GM18861 (cell line): Measurements from ENCODE around the gene ERBB4.

Experiments
- ATAC-seq: cut with Tn5 transposase; IDR thresholded peaks from one replicate; pipeline ENCODE4 v1.9.1; 2021; ENCODE audit not compliant: unreplicated experiment

Gene ERBB4

DNA sequence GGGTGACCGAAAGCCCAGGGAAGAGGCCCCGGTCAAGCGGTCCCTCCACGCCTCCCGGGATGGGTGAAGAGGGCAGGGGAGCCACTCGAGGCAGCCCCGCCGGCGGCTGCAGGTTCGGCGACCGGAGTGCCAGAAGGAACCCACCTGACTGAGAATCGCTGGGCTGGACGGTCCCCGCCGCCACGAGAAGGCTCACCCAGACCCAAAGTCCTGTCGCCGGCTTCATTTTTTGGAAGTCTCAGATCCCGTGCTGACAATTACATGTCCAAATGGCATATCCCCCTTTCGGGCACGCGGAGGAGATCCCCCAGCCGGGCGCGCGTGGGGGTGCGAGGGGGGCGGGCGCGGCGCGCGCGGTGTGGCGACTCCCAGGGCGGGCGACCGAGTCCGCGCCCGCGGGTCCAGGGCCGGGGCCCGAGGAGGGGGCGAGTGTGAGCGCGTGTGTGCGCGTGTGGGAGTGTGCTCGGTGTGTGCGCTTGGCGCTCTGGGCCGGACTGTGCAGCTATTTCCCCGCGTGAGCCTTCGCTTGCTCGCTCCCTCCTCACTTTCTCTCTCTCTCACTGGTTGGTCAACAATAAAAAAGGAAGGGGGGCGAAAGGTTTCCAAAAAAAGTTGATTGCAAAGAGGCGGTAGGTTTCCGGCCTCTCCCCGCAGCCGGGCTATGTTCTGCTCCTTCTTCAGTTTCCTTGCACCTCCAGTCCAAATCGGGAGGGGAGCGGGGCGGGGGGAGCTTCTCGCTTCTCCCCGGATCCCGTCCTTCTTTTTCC lies at the start of gene ERBB4:
Gene ERBB4, minus strand, starts transcription at position 498 of the 767 bp plus-strand sequence. Its CDS starts 272 bp downstream, at position 226.
- no peak for ATAC-seq

DNA sequence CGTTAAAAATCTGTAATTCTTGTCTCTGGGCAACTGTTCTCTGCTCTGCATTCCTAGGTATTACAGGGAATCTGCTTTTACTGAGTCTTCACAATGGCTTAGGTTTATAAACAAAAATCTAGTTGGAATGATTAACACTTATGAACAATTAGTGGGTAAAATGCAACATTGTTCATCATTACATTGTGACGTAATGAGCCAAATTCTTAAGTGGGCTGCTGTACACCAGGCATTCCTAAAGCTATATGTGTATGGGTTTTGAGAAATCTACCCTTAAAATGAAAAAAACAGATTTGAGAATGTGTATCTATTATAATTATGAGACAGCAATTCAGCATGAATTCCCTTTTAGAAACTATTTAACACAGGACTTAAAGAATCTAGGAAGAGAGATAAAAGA lies 41.5 kb upstream of the ERBB4 start:
- ATAC-seq: no peak

DNA sequence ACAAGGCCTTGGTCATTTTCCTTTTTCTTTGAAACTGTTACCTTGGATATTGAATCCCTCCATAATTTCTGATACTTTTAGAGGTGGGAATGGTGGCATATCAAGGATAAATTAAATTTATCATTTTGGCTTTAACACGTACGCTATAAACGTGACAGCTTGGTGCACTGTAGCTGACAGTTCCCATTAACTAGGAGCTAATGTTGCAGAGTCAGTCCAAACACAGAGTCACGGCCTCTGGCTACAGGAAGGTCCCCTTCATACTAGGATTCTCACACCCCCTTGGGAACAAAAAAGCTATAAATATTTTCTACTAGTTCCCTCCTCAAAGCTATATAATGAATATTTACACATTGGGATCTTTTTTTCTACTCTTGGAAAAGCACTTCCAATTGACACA lies 17.7 kb upstream of the ERBB4 start:
- no peak for ATAC-seq

DNA sequence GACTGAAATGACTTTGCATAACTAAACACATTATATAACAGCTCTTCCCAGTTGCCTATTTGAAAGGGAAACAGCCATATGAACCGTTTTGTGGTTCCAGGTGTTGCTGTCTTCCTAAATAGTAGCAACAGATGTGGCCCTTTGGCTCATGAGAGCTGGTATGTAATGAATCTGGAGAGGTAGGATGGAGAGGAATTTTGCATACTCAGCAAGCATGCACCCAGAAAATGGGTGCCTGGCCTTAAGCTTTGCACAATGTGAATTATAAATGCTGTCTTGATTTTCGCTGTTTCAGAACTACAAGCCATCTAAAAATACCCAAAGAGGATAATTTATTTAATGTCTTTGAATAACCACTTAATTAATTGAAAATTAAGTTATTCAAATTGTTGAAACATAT lies 15.6 kb upstream of the ERBB4 start:
- no peak for ATAC-seq

DNA sequence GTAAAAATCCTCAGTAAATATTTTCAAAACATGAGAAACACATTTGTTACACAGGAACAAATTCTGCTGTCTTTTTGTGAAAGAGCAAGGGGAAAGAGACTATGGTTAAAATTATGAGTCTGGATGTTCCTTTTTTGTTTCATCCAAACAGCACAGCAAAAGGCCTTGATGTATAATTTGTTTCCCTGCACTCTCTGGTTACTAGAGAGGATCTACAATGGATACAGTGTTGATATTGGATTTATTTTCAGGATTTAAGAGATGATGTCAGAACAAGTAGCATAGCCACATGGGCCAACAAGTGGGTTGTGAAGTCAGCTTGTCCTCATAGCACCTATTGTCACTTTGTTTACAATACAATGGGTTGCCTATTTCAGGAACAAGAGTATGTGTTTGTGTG lies 11.3 kb upstream of the ERBB4 start:
- ATAC-seq: no peak

DNA sequence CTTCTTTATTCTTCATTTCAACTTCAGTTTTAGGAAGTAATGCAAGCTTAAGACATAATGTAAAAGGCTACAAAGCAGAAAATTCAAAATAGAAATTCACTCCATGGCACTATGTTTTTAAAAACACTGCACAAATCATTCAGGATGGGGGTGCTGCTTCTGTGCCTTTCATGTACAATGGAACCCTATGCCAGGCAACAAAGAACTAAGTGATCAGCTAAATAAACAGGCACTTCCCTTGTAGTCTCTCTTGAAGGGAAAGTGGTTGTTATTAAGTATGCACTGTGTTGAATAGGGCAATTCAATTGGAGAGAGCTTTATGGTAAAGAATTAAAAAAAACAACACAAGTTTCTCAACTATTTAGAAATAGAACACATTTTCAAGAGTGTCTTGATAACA lies 10.9 kb upstream of the ERBB4 start:
- ATAC-seq: no peak

DNA sequence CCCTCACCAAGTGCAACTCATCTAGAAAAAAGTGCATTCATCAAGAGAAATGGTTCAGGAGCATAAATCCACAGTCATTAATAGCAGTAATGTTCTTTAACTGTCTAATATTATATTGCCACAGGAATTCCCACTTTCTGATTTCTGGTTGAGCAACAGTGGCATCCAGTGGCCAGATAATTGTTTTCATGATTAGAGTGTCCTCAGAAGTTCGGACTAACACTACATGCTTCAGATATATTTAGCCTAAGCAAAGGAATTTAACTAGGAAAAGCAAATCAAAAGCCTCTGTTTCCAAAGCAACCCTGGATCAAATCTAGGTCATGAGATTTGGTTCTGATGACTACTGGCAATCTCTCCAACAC lies 9.8 kb upstream of the ERBB4 start:
- no peak for ATAC-seq

DNA sequence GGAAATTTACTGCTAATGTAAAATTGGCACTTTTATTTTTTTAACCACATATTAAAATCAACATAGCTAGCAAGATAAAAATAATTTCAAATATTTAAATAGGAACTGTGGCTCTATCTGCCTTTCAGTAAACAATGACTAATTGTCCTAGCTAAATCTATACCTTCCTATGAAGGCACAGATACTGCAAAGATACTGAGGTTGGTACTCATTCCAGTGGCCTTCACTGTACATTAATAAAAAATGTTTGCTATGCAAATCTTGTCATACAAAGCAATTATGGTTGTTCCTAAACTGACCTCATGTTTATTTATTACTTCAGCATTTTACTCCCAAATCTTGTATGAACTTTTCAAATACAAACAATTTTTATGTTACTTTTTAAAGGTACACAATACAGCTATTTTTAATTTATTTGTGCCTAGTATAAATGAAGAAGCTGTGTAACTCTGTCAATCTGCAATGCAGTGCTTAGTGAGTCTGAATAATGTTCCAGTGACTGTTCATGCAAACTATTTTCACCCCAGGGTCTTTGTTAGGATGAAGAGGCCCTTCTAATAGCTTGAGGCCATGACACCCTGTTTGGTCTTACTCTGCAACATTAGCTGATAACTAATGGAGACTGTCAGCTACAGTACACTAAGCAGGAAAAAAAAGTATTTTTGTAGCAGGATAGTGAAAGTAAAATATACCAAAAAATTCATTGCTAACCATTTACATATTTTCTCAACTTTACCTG lies 9.3 kb upstream of the ERBB4 start:
- ATAC-seq: no peak

DNA sequence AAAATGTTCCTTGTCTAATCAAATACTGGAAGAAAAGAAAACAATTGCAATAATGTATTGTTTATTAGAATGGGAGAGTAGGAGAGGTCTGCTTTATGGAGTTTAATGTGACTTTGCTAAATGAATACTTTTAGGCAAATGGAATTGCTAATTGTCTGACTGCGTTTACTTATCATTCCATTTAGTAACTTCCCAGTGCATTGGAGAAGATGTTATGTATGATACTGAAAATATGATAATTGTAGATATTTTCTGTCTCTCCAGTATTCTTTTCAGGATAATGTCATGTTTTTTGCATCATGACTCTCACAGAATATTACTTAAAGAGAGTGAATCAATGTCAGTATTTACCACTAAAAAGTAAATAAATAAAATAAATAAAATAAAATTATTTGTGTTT lies 8.1 kb upstream of the ERBB4 start:
- no peak for ATAC-seq

DNA sequence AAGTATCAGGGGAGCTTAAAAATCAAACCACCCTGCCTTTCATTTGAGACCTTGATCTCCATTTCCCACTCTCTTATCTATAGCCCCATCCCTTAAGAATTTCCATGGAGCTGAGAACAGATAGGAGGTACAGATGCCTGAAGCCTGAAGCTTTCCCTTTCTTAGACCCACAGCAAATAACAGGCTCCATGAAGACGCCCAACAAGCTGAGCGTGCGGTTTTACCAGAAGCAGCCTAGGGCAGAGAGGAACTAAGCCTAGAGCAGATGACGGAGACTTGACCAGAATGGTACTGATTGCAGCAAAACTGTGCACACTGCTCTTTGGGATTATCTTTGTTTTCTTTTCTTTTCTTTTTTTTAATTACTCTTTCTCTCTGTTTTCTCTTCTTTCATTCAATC lies 1.7 kb upstream of the ERBB4 start:
- no peak for ATAC-seq

DNA sequence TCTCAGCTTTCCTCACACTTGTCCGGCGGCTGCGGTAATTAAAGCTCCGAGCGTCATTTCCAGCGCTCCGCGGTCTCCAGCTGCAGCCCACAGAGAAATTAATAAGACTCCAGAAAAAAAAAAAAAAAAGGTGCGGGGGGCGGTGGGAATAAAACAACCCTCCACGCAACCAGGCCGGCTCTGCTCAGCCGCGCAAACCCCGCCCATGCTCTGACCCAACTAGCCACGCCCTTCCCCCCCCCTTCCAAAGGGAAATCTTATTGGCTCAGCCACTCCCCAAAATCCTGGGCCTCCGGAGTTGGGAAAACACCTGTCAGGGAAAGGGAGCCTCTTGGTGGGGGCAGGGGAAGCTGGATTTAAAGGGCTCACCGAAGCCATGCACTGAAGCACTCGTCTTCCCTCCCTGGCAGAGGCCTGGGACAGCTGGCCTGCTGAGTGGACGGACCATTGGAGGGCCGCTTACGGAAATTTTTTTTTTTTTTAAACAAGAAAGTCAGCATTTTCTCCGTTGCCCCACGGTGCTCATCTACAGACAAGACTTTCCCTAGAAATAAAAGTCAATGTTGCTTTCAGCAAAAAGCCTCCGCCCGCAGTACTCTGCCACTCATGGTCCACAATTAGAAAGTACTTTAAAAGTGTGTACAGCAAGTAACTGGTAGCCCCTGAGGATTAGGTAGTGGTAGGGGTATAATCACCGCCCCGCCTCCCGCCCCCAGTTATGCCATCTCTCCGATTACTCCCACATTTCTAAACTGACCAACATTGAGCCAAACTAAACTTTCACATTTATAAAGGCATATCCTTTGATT lies 674 bp upstream of the ERBB4 start:
- no peak for ATAC-seq

DNA sequence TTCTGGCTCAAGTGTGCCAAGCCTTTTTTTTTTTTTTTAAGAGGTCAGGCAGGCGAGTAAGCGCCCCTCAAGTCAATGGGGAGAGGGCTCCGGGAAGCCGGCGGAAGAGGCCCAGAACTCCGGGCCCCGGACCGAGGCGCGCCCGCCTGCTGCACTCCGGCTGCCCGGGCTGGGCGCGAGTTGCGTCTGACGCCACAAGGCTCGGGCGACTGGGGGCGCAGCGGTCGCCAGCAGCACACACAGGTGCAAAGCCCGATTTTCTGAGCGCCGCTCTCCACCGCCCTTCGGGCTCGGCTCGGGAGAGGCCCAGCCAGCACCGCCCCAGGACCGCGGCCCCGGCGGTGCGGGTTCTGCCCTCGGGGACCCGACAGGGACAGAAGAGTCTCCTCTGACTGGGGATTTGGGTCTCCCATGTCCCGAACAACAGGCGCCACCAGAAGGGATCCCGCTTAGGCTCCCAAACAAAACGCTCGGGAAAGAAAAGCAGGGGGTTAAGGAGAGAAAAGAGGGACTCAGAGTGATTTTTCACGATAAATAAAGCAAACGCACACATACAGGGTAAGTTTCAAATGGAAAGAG lies 787 bp downstream of the ERBB4 start:
- no peak for ATAC-seq

DNA sequence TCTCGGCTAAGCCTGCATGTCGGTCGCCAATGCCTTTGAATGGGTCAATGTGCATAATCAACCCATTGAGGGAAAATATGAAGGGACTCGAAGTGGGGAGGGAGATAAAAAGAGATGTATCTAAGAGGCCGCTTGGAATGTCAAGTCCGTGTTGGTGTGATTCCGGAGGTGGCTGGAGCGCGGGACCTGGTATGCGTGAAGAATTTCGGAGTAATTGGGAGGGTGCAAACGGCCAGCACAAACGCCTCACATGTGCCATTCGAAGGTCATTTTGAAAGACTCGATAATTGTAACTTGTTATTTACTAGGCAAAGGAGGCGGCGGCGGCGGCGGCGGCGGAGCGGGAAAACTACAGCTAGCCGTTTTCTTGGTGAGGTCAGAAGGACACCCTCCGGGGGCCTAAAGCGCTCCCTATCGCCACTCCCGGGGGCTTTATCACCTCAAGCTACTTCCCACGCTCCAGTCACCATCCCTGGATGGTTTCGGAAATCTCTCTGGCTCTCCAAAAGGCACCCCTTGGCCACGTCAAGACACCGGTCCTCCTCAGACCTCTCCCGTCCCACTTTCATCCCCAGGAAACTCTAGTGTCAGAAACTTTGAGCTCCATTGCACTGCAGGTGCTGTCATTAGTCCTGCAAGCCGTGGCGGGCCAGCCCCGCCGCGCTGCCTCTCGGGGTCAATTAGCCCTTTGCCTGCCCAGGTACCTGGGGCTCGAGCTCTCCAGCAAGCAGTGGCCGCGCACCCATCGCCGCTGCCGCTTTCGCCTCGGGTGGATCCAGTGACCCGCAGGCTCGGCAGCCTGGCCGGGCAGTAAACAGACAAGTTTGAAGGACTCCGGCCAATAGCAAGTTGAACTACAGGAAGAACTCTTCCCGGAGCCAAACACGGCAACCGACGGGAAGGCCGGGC lies 1.5 kb downstream of the ERBB4 start:
- no peak for ATAC-seq

DNA sequence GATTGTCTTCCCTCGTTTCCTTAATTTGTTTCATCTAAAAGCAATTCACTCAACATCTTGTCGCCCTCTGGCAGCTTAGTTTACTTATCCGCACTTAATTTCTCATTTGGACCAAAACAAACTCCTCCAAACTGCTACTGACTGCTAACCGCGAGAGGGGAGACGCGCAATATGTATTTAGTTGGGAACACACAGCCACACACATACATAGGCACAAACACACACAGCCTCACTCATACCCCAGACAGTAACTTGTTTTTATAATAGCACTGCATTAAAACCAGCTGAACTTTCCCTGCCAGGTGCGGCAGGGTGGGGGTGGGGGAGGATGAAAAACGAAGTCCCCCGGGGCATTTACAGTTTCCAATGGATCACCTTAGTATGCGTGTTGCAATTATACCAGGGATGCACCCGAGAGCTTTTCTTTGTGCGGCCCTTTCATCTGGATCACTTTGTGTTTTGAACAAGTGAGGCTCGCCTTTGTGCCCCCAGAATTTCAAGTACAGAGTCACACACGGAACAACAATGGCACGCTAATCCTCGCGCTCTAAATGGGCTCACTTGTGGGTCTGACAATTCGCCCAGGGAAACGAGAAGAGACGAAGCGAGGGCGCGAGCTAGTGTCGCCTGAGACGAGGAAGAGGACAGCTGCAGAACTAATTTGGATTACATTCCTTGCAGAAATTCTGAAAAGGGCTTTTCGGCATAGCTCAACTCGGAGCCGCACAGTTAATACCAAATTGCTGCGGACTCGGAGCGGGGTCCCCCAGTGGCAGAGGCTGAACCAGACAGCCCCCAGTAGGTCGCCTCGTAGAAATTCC lies 2.4 kb downstream of the ERBB4 start:
- ATAC-seq: no peak

DNA sequence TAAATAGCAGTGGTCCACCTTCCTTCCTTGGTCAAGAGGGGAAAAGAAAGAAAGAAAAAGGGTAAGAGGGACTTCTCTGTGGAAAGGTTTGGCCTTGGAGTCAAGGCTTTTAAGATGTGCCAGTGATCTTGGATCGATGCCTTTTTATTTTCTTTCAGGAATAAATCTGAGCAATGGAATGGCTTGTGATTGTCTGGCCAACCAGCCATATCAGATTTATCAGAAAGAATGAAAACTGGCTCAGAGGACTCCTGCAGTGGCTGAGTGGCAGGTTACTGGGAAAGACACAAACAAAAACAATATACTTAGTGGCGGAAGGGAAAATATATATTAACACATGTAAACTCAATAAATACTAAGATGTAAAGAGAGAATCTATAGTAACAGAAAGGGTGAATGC lies 4.3 kb downstream of the ERBB4 start:
- no peak for ATAC-seq

DNA sequence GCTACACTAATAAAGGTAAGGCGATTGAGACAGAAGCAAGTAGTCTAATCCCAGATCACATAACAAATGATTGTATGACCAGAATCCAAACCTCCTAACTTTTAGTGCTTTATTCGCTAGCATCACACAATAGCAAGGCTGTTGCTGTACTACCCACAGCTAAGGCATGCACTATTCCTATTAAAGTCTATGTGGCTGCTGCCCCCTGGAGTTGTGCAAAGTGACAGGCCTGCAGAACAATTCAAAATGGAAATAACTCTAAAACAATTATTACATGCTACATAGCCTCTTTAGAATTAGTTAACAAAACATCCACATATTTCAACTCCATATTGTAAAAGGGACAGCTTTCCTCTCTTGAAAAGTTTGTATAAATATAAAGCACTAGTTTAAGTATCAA lies 6.0 kb downstream of the ERBB4 start:
- ATAC-seq: no peak

DNA sequence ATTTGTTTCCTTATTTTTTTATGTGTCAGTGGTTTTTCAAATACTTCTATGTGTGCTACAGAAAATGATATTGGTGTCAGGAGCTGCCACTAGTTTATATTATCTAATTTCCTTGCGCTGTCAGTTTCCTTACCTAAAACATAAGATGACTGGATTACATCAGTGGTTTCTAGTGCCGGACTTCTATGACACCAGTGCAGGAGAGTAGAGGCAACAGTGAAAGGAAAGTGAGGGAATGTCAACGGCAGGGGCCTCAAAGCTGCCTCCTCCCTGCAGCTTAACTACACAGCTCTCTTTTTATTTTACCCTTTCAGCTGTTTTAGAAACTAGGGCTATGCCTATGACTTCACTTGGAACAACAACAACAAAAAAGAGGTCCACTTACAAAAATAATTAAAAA lies 6.5 kb downstream of the ERBB4 start:
- ATAC-seq: no peak

DNA sequence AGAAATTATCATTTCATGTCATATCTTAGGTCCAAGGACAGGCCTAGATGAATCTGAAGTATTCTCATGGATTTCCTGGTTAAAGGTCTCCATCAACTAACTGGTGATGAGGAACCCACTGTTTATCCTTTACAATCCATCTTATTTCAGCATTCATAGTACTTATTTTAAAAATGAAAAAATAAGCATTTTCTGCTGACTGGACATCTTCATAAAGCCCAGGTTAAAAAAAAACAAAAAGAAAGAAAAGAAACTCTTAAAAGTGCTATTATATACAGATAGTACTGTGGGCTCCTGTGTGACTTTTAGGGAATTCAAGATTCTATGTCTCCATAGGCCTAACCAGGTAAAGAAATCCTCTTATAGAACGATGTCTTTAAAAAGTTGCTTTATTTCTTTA lies 7.1 kb downstream of the ERBB4 start:
- no peak for ATAC-seq

DNA sequence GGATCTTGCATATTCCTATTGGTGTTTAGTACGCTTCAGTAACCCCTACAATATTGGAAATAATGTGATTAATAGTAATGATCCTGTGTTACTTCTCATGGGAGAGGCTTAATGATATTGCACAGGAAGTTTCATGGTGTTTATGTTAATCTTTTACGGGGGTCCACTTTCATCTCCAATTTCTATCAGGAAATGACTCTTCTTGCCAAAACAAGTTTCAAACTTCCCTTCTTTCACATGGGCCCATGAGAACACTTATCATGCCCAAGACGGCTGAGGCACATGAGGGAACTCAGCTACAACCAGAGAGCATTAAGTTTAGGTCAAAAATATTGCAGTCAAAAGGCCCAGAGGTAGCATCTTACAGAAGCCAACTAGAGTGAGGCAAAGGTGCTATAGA lies 7.6 kb downstream of the ERBB4 start:
- no peak for ATAC-seq

DNA sequence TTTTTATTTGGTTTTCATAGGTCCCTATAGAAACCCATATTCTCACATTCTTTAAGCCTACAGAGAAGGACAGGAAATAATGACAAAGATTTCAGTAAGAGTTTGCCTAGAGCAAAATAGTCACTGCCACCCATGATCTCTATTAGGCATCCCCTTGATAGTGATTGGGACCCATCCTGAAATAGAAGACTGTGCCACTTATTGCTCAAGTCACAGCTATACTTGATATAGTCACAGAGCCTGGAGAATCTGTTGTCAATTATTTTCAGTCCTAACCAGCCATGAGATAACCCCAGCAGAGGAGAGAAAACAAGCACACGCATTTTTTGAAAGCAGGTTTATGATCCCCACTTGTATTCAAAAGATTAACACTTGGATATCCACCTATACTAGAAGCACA lies 8.2 kb downstream of the ERBB4 start:
- ATAC-seq: no peak
